Mesendoderm (in vitro differentiated cells): ENCODE results near the gene KCNJ3.

Experiments used
- DNase-seq: peaks from one replicate; pipeline ENCODE4 v3.0.0; 2013
- H2AK5ac ChIP-seq: 2 replicates; pipeline ENCODE4 v1.6.1; 2013; ENCODE audit warnings: low read length, inconsistent platforms
- H2BK120ac ChIP-seq: 2 replicates; pipeline ENCODE4 v1.6.1; 2013; ENCODE audit warnings: low read depth, mild to moderate bottlenecking, low read length, moderate library complexity, mixed read lengths
- H2BK15ac ChIP-seq: replicated peaks from 2 replicates; pipeline ENCODE4 v1.6.1; 2013; ENCODE audit warnings: low read depth, mild to moderate bottlenecking, moderate library complexity
- H2BK5ac ChIP-seq: 2 replicates; pipeline ENCODE4 v1.6.1; 2013; ENCODE audit warnings: low read length, inconsistent platforms
- H3K18ac ChIP-seq: 2 replicates; pipeline ENCODE4 v1.6.1; 2013; ENCODE audit warnings: mild to moderate bottlenecking, low read length, mixed read lengths
- H3K23ac ChIP-seq: one replicate; pipeline ENCODE4 v1.6.1; 2013; ENCODE audit warnings: low read length
- H3K27ac ChIP-seq: 2 replicates; pipeline ENCODE4 v1.5.1; 2013; ENCODE audit warnings: low read depth, mild to moderate bottlenecking, inconsistent platforms, low read length, moderate library complexity
- H3K27me3 ChIP-seq: 2 replicates; pipeline ENCODE4 v1.6.1; 2013; ENCODE audit warnings: low read length, control low read depth, mild to moderate bottlenecking, inconsistent platforms; ENCODE audit not compliant: insufficient read depth, poor library complexity
- H3K36me3 ChIP-seq: 2 replicates; pipeline ENCODE4 v1.6.1; 2013; ENCODE audit warnings: low read length, inconsistent platforms; ENCODE audit not compliant: control insufficient read depth, insufficient read depth
- H3K4ac ChIP-seq: one replicate; pipeline ENCODE4 v1.6.1; 2013; ENCODE audit warnings: low read depth, mild to moderate bottlenecking, low read length, moderate library complexity
- H3K4me1 ChIP-seq: 2 replicates; pipeline ENCODE4 v1.6.1; 2013; ENCODE audit warnings: low read depth, low read length, inconsistent platforms; ENCODE audit not compliant: control insufficient read depth
- H3K4me2 ChIP-seq: 2 replicates; pipeline ENCODE4 v1.6.1; 2013; ENCODE audit warnings: low read length
- H3K4me3 ChIP-seq: 2 replicates; pipeline ENCODE4 v1.5.1; 2013; ENCODE audit warnings: mild to moderate bottlenecking, low read length
- H3K56ac ChIP-seq: one replicate; pipeline ENCODE4 v1.6.1; 2013; ENCODE audit warnings: low read length
- H3K79me1 ChIP-seq: 2 replicates; pipeline ENCODE4 v1.6.1; 2013; ENCODE audit warnings: low read length, inconsistent platforms
- H3K79me2 ChIP-seq: 2 replicates; pipeline ENCODE4 v1.6.1; 2013; ENCODE audit warnings: mild to moderate bottlenecking, low read length; ENCODE audit not compliant: control insufficient read depth, insufficient read depth
- H3K9ac ChIP-seq: 2 replicates; pipeline ENCODE4 v1.6.1; 2013; ENCODE audit warnings: low read length, inconsistent platforms
- H4K5ac ChIP-seq: one replicate; pipeline ENCODE4 v1.6.1; 2013; ENCODE audit warnings: low read length
- H4K8ac ChIP-seq: one replicate; pipeline ENCODE4 v1.6.1; 2013; ENCODE audit warnings: low read depth, mild to moderate bottlenecking, control low read depth, low read length, moderate library complexity
- WGBS: extraction: QIAGEN DNeasy Blood & Tissue Kit; methylation state at CpG from one replicate; pipeline ENCODE4 v1.1.7; 2013; ENCODE audit warnings: low lambda C conversion rate, missing lambda C conversion rate; ENCODE audit not compliant: insufficient coverage; ENCODE audit errors: extremely low coverage; 5-methylcytosine and 5-hydroxymethylcytosine counted together

The KCNJ3 gene

DNA sequence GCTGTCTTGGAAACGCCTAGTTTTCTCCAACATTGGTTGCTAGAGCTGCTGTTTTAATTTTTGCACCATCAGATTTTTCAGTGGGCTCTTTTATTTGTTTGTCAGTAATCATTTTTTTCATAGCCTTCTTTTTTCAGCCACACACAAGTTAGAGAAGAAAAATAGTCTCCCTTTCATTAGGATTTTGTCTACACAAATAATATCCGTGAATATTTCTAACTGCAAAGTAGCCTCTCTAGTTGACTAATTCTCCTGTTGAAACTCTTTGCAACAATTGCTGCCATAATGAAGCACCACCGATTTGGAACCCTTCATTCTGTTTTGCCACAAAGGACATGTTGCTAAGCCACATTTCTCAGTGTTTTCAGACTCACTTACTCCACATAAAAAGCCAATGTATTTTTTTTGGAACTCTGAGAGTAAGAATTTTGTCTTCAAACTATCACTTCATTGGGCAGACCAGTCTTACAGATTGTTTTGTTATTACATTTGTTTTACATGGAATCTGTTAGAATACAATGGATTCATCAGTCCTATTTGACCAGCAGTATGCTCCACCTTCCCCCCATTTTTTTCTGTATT, 9.6 kb downstream of the KCNJ3 start:
- Histone ChIP-seq H4K5ac (no peak overlapping the region), H3K4me1 (no peaks in the 10 kb centered on the region), H2AK5ac (no peak overlapping the region), H3K27me3 (no peaks in the 10 kb centered on the region), H3K4ac (no peak overlapping the region), H2BK120ac (no peak overlapping the region), H3K27ac (no peak overlapping the region), H3K36me3 (no peaks in the 10 kb centered on the region), H2BK5ac (no peak overlapping the region), H2BK15ac (no peak overlapping the region), H3K79me2 (no peaks in the 10 kb centered on the region), H3K4me3 (no peak overlapping the region), H3K56ac (no peak overlapping the region), H4K8ac (no peak overlapping the region), H3K79me1 (no peaks in the 10 kb centered on the region), H3K18ac (no peak overlapping the region), H3K9ac (no peak overlapping the region), H3K23ac (no peak overlapping the region), H3K4me2 (no peak overlapping the region)
- DNase-seq = no peak
- WGBS = no CpG with 5 or more reads among the region's 3 CpGs

- Histone ChIP-seq H2BK120ac (peak overlapping the region; percentile 23), H3K4me3 (no peak overlapping the region), H4K8ac (no peak overlapping the region), H3K9ac (no peak overlapping the region), H3K4me2 (no peak overlapping the region), H3K4me1 (no peaks in the 10 kb centered on the region), H2BK5ac (no peak overlapping the region), H3K4ac (peak overlapping the region; percentile 16), H3K27me3 (no peaks in the 10 kb centered on the region), H3K18ac (peak overlapping the region; percentile 60), H3K79me2 (no peaks in the 10 kb centered on the region), H3K27ac (no peak overlapping the region), H4K5ac (no peak overlapping the region), H3K23ac (no peak overlapping the region), H2AK5ac (no peak overlapping the region), H2BK15ac (no peak overlapping the region), H3K79me1 (no peaks in the 10 kb centered on the region), H3K56ac (no peak overlapping the region), H3K36me3 (no peaks in the 10 kb centered on the region)
- WGBS = no CpG with 5 or more reads among the region's 3 CpGs
- DNase-seq = no peak
Observed at GRCh38 chr2:154709215-154709614, 10.7 kb downstream of the KCNJ3 start.

- no peak overlapping the region for H3K9ac ChIP-seq
- no peak overlapping the region for H2BK15ac ChIP-seq
- H4K8ac ChIP-seq = no peak overlapping the region
- no peaks in the 10 kb centered on the region for H3K36me3 ChIP-seq
- H3K4me2 ChIP-seq = no peak overlapping the region
- no peak overlapping the region for H4K5ac ChIP-seq
- no peak overlapping the region for H3K23ac ChIP-seq
- H3K4ac ChIP-seq = no peak overlapping the region
- no peak overlapping the region for H3K56ac ChIP-seq
- WGBS = no CpG with 5 or more reads among the region's 2 CpGs
- H3K18ac ChIP-seq = no peak overlapping the region
- DNase-seq = no peak
- no peaks in the 10 kb centered on the region for H3K27me3 ChIP-seq
- H3K79me2 ChIP-seq = no peaks in the 10 kb centered on the region
- H3K79me1 ChIP-seq = no peaks in the 10 kb centered on the region
- H2BK120ac ChIP-seq = no peak overlapping the region
- H2BK5ac ChIP-seq = no peak overlapping the region
- H3K4me3 ChIP-seq = no peak overlapping the region
- no peak overlapping the region for H2AK5ac ChIP-seq
- H3K4me1 ChIP-seq = no peaks in the 10 kb centered on the region
- H3K27ac ChIP-seq = no peak overlapping the region
Observed at GRCh38 chr2:154710078-154710477, 11.6 kb downstream of the KCNJ3 start.

DNA sequence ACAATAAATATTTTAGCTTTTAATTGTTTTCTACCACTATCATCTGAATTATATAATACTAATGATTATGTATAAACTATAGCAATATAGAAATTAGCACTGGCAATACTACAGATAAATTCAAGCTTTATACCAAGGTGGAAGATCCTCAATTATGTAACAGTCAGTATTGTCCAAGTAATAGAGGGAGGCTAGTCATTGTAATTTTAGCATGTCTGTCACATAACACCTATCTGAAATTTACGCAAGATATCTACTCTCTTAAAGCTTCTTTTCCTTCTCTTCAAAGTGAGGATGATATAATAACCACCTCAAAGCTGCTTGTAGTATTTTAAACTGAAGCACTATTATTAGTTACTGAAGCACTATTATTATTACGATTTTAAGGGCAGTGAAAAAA, 12.2 kb downstream of the KCNJ3 start:
- Histone ChIP-seq H3K79me2 (no peaks in the 10 kb centered on the region), H2AK5ac (no peak overlapping the region), H2BK15ac (no peak overlapping the region), H2BK120ac (no peak overlapping the region), H4K5ac (no peak overlapping the region), H3K9ac (no peak overlapping the region), H3K79me1 (no peaks in the 10 kb centered on the region), H3K4me1 (no peaks in the 10 kb centered on the region), H3K56ac (no peak overlapping the region), H3K4ac (no peak overlapping the region), H3K27me3 (no peaks in the 10 kb centered on the region), H3K36me3 (no peaks in the 10 kb centered on the region), H3K4me3 (no peak overlapping the region), H3K18ac (no peak overlapping the region), H3K27ac (no peak overlapping the region), H3K23ac (no peak overlapping the region), H4K8ac (no peak overlapping the region), H2BK5ac (no peak overlapping the region), H3K4me2 (no peak overlapping the region)
- no peak for DNase-seq
- WGBS = no CpG with 5 or more reads among the region's 2 CpGs

- Histone ChIP-seq H2BK120ac (peak overlapping the region; percentile 82), H4K5ac (peak overlapping the region; percentile 18), H3K18ac (peak overlapping the region; percentile 95), H2BK15ac (peak overlapping the region; percentile 12), H3K27ac (peak overlapping the region; percentile 80), H2BK5ac (peak overlapping the region; percentile 72), H3K4ac (peak overlapping the region; percentile 68), H3K23ac (no peak overlapping the region), H3K4me1 (no peaks in the 10 kb centered on the region), H3K27me3 (no peaks in the 10 kb centered on the region), H3K36me3 (no peaks in the 10 kb centered on the region), H3K4me3 (no peak overlapping the region), H4K8ac (peak overlapping the region; percentile 39), H3K56ac (peak overlapping the region; percentile 61), H3K79me2 (no peaks in the 10 kb centered on the region), H3K4me2 (no peak overlapping the region), H3K79me1 (no peaks in the 10 kb centered on the region), H2AK5ac (no peak overlapping the region), H3K9ac (peak overlapping the region; percentile 31)
- DNase-seq = no peak
Observed at GRCh38 chr2:154713675-154714074, 15.2 kb downstream of the KCNJ3 start.

- no peak overlapping the region for H2BK15ac ChIP-seq
- H3K4me1 ChIP-seq = no peaks in the 10 kb centered on the region
- H3K36me3 ChIP-seq = no peaks in the 10 kb centered on the region
- H4K5ac ChIP-seq = no peak overlapping the region
- H2BK5ac ChIP-seq = no peak overlapping the region
- WGBS = no CpG with 5 or more reads among the region's 2 CpGs
- H3K18ac ChIP-seq = no peak overlapping the region
- no peak overlapping the region for H4K8ac ChIP-seq
- H3K9ac ChIP-seq = no peak overlapping the region
- H3K4ac ChIP-seq = no peak overlapping the region
- H3K79me2 ChIP-seq = no peaks in the 10 kb centered on the region
- no peak overlapping the region for H3K4me3 ChIP-seq
- H3K4me2 ChIP-seq = no peak overlapping the region
- H2BK120ac ChIP-seq = no peak overlapping the region
- DNase-seq = no peak
- no peaks in the 10 kb centered on the region for H3K27me3 ChIP-seq
- no peak overlapping the region for H3K27ac ChIP-seq
- H3K23ac ChIP-seq = no peak overlapping the region
- H3K56ac ChIP-seq = no peak overlapping the region
- H2AK5ac ChIP-seq = no peak overlapping the region
- no peaks in the 10 kb centered on the region for H3K79me1 ChIP-seq
Observed at GRCh38 chr2:154720651-154721050, 22.2 kb downstream of the KCNJ3 start.
